Astrocyte (in vitro differentiated cells and primary cell): Measurements from ENCODE around the gene MYO3B. TPM values are rescaled to one million over a fixed set of nuclear protein-coding genes. Genes with fewer than 3 reads are reported as not detected.

Source experiments
- DNase-seq: peaks from one replicate; pipeline ENCODE4 v3.0.0-alpha.2; 2010; ENCODE audit warnings: low read depth
- FAIRE-seq: peaks from 2 replicates; lab custom pipeline; 2011; peaks lifted over from hg19 to GRCh38; lab: Jason Lieb, UNC
- H2AFZ ChIP-seq: 2 replicates; pipeline ENCODE4 v1.6.0; 2012; ENCODE audit warnings: low read depth, low read length, inconsistent platforms
- H3K27ac ChIP-seq: 2 replicates; pipeline ENCODE4 v1.5.1; 2011; ENCODE audit warnings: low read depth, low read length, inconsistent platforms
- H3K27me3 ChIP-seq: 2 replicates; pipeline ENCODE4 v1.6.0; 2011; ENCODE audit warnings: low read length, inconsistent platforms; ENCODE audit not compliant: insufficient read depth
- H3K36me3 ChIP-seq: 2 replicates; pipeline ENCODE4 v1.5.1; 2011; ENCODE audit warnings: low read length, inconsistent platforms; ENCODE audit not compliant: insufficient read depth
- H3K4me1 ChIP-seq: 2 replicates; pipeline ENCODE4 v1.5.1; 2011; ENCODE audit warnings: low read length, inconsistent platforms; ENCODE audit not compliant: insufficient read depth
- H3K4me2 ChIP-seq: 2 replicates; pipeline ENCODE4 v1.6.0; 2012; ENCODE audit warnings: low read length, inconsistent platforms
- H3K4me3 ChIP-seq: 2 replicates; pipeline ENCODE4 v1.5.1; 2011; ENCODE audit warnings: low read depth, mild to moderate bottlenecking, low read length, inconsistent platforms; ENCODE audit not compliant: insufficient read depth
- H3K79me2 ChIP-seq: 2 replicates; pipeline ENCODE4 v1.6.0; 2012; ENCODE audit warnings: mild to moderate bottlenecking, low read length, inconsistent platforms; ENCODE audit not compliant: insufficient read depth
- H3K9ac ChIP-seq: 2 replicates; pipeline ENCODE4 v1.6.0; 2012; ENCODE audit warnings: mild to moderate bottlenecking, low read length, inconsistent platforms
- H3K9me3 ChIP-seq: 2 replicates; pipeline ENCODE4 v1.5.1; 2012; ENCODE audit warnings: low read depth, mild to moderate bottlenecking, low read length, inconsistent platforms; ENCODE audit not compliant: insufficient read depth
- H4K20me1 ChIP-seq: 2 replicates; pipeline ENCODE4 v1.6.0; 2012; ENCODE audit warnings: low read length, inconsistent platforms; ENCODE audit not compliant: insufficient read depth
- H3K27ac Mint-ChIP-seq: one replicate; pipeline ENCODE4 v1.8.0; 2021; ENCODE audit warnings: mild to moderate bottlenecking, mixed read lengths; ENCODE audit not compliant: unreplicated experiment
- H3K27me3 Mint-ChIP-seq: one replicate; pipeline ENCODE4 v1.8.0; 2021; ENCODE audit warnings: low read depth, mixed read lengths; ENCODE audit not compliant: unreplicated experiment
- H3K36me3 Mint-ChIP-seq: one replicate; pipeline ENCODE4 v1.8.0; 2021; ENCODE audit warnings: low read depth, mixed read lengths; ENCODE audit not compliant: unreplicated experiment
- H3K4me1 Mint-ChIP-seq: one replicate; pipeline ENCODE4 v1.8.0; 2021; ENCODE audit warnings: low read depth, mixed read lengths; ENCODE audit not compliant: unreplicated experiment
- H3K4me3 Mint-ChIP-seq: one replicate; pipeline ENCODE4 v1.8.0; 2021; ENCODE audit warnings: mild to moderate bottlenecking, moderate library complexity, mixed read lengths; ENCODE audit not compliant: unreplicated experiment
- H3K9me3 Mint-ChIP-seq: one replicate; pipeline ENCODE4 v1.8.0; 2021; ENCODE audit warnings: mild to moderate bottlenecking, mixed read lengths; ENCODE audit not compliant: unreplicated experiment
- CTCF ChIP-seq: IDR thresholded peaks from 2 replicates; pipeline ENCODE4 v1.5.1; 2011; ENCODE audit warnings: low read depth, mild to moderate bottlenecking, inconsistent platforms, low read length, moderate library complexity; ENCODE audit not compliant: insufficient read depth
- EZH2 ChIP-seq: IDR thresholded peaks from 2 replicates; pipeline ENCODE4 v1.6.1; 2012; ENCODE audit warnings: mild to moderate bottlenecking, low read length, inconsistent platforms; ENCODE audit not compliant: insufficient read depth
- total RNA-seq: library from RNA; stranded (reverse); gene quantifications from 2 replicates; pipeline ENCODE4 v1.2.1, GENCODE V29; 2021

MYO3B gene
- total RNA-seq, 1 donor from 2014 or later = not detected

- Mint-ChIP-seq H3K9me3 (no peaks in the 10 kb centered on the region), H3K27ac (no peak overlapping the region), H3K4me1 (peaks cover 5% of the 10 kb centered on the region), H3K4me3 (no peak overlapping the region), H3K27me3 (peaks cover 3% of the 10 kb centered on the region), H3K36me3 (no peaks in the 10 kb centered on the region)
- H3K36me3 ChIP-seq = no peaks in the 10 kb centered on the region
- no peaks in the 10 kb centered on the region for H3K27me3 ChIP-seq
- no peaks in the 10 kb centered on the region for H3K4me1 ChIP-seq
- H2AFZ ChIP-seq = no peak overlapping the region
- no peak overlapping the region for H3K4me3 ChIP-seq
- FAIRE-seq (no peak), DNase-seq (no peak)
- H3K4me2 ChIP-seq = no peak overlapping the region
- no peak overlapping the region for H3K27ac ChIP-seq
- no peak for TF ChIP-seq CTCF
- no peak for TF ChIP-seq EZH2
- H3K9me3 ChIP-seq = no peaks in the 10 kb centered on the region
- H3K9ac ChIP-seq = no peak overlapping the region
- no peaks in the 10 kb centered on the region for H4K20me1 ChIP-seq
- no peaks in the 10 kb centered on the region for H3K79me2 ChIP-seq
Measured at GRCh38 chr2:170145675-170146432, 32.1 kb upstream of the MYO3B start.

- Mint-ChIP-seq H3K36me3 (no peaks in the 10 kb centered on the region), H3K27me3 (peaks cover 1% of the 10 kb centered on the region), H3K9me3 (no peaks in the 10 kb centered on the region), H3K27ac (no peak overlapping the region), H3K4me3 (no peak overlapping the region), H3K4me1 (peaks cover 3% of the 10 kb centered on the region)
- DNase-seq = no peak
- no peak for FAIRE-seq
- Histone ChIP-seq H2AFZ (no peak overlapping the region), H3K27me3 (no peaks in the 10 kb centered on the region), H3K79me2 (no peaks in the 10 kb centered on the region), H3K4me1 (no peaks in the 10 kb centered on the region), H3K27ac (no peak overlapping the region), H3K36me3 (no peaks in the 10 kb centered on the region), H3K4me2 (no peak overlapping the region), H3K9ac (no peak overlapping the region), H3K9me3 (no peaks in the 10 kb centered on the region), H4K20me1 (no peaks in the 10 kb centered on the region), H3K4me3 (no peak overlapping the region)
- TF ChIP-seq CTCF (no peak), EZH2 (no peak)
Measured at GRCh38 chr2:170146784-170147183, 31.2 kb upstream of the MYO3B start.

GRCh38 chr2:170147576-170147975, 30.4 kb upstream of the MYO3B start:
- H3K4me1 ChIP-seq = no peaks in the 10 kb centered on the region
- Mint-ChIP-seq H3K9me3 (no peaks in the 10 kb centered on the region), H3K27ac (no peak overlapping the region)

More at GRCh38 chr2:170147576-170147975, 30.4 kb upstream of the MYO3B start:
- no peak overlapping the region for H3K27ac ChIP-seq
- H3K36me3 ChIP-seq = no peaks in the 10 kb centered on the region
- Mint-ChIP-seq H3K36me3 (no peaks in the 10 kb centered on the region), H3K4me1 (peaks cover 3% of the 10 kb centered on the region), H3K4me3 (no peak overlapping the region), H3K27me3 (peaks cover 1% of the 10 kb centered on the region)
- TF ChIP-seq EZH2 (no peak), CTCF (no peak)
- H3K79me2 ChIP-seq = no peaks in the 10 kb centered on the region
- DNase-seq = no peak
- H3K9me3 ChIP-seq = no peaks in the 10 kb centered on the region
- no peak overlapping the region for H3K9ac ChIP-seq
- no peak overlapping the region for H3K4me3 ChIP-seq
- no peaks in the 10 kb centered on the region for H3K27me3 ChIP-seq
- no peak overlapping the region for H3K4me2 ChIP-seq
- no peaks in the 10 kb centered on the region for H4K20me1 ChIP-seq
- FAIRE-seq = no peak
- H2AFZ ChIP-seq = no peak overlapping the region
